GM18870 (cell line): ENCODE measurements around the gene TRERF1.

ENCODE experiments used
- ATAC-seq: cut with Tn5 transposase; IDR thresholded peaks from one replicate; pipeline ENCODE4 v1.9.1; 2021; ENCODE audit warnings: moderate library complexity; ENCODE audit not compliant: unreplicated experiment

The TRERF1 gene

GRCh38 chr6:42424906-42425474, 26.7 kb downstream of the TRERF1 start:
- ATAC-seq: no peak

GRCh38 chr6:42423244-42423643, 28.5 kb downstream of the TRERF1 start:
- ATAC-seq: no peak

- no peak for ATAC-seq
These were observed 31.0 kb downstream of the TRERF1 start for GRCh38 chr6:42420741-42421140.

GRCh38 chr6:42419490-42420280, 32.0 kb downstream of the TRERF1 start:
- ATAC-seq: no peak

GRCh38 chr6:42418724-42419123, 33.0 kb downstream of the TRERF1 start:
- ATAC-seq: no peak

GRCh38 chr6:42417641-42418112, 34.0 kb downstream of the TRERF1 start:
- ATAC-seq: no peak

- no peak for ATAC-seq
These were observed 40.3 kb downstream of the TRERF1 start for GRCh38 chr6:42411406-42411805.

- no peak for ATAC-seq
These were observed 40.9 kb downstream of the TRERF1 start for GRCh38 chr6:42410861-42411260.

GRCh38 chr6:42409581-42409980, 42.1 kb downstream of the TRERF1 start:
- no peak for ATAC-seq

GRCh38 chr6:42407379-42407778, 44.3 kb downstream of the TRERF1 start:
- no peak for ATAC-seq

- ATAC-seq: no peak
These were observed 45.1 kb downstream of the TRERF1 start for GRCh38 chr6:42406306-42407280.

GRCh38 chr6:42405021-42405420, 46.7 kb downstream of the TRERF1 start:
- ATAC-seq: no peak

GRCh38 chr6:42404484-42404883, 47.2 kb downstream of the TRERF1 start:
- ATAC-seq: no peak

- ATAC-seq: no peak
These were observed 47.9 kb downstream of the TRERF1 start for GRCh38 chr6:42403831-42404230.

- ATAC-seq: no peak
These were observed 48.3 kb downstream of the TRERF1 start for GRCh38 chr6:42403421-42403820.

GRCh38 chr6:42402184-42402583, 49.5 kb downstream of the TRERF1 start:
- ATAC-seq: peak; percentile 65

- ATAC-seq: no peak
These were observed 50.1 kb downstream of the TRERF1 start for GRCh38 chr6:42401613-42401951.

GRCh38 chr6:42400886-42401612, 50.7 kb downstream of the TRERF1 start:
- no peak for ATAC-seq

GRCh38 chr6:42400061-42400760, 51.5 kb downstream of the TRERF1 start:
- no peak for ATAC-seq

GRCh38 chr6:42396720-42397119, 55.0 kb downstream of the TRERF1 start:
- ATAC-seq: no peak
